Parathyroid adenoma (tissue), 2 donors: ENCODE data around the gene RNF212B.

Experiments
- H2AFZ ChIP-seq: fragments of 300-600 bp; sonication (generic); one replicate; pipeline ENCODE4 v1.7.0; 2017; ENCODE audit warnings: antibody characterized with exemption, mild to moderate bottlenecking
- H3K27ac ChIP-seq: fragments of 300-600 bp; sonication (generic); one replicate; pipeline ENCODE4 v1.7.0; 2017
- H3K27me3 ChIP-seq: fragments of 300-600 bp; sonication (generic); one replicate; pipeline ENCODE4 v1.7.0; 2017; ENCODE audit warnings: low read length; ENCODE audit not compliant: control insufficient read depth, insufficient read depth
- H3K36me3 ChIP-seq: fragments of 300-600 bp; sonication (generic); one replicate; pipeline ENCODE4 v1.7.0; 2017; ENCODE audit warnings: low read length; ENCODE audit not compliant: control insufficient read depth, insufficient read depth
- H3K4me1 ChIP-seq: fragments of 300-600 bp; sonication (generic); one replicate; pipeline ENCODE4 v1.7.0; 2017; ENCODE audit warnings: control low read depth
- H3K4me2 ChIP-seq: fragments of 300-600 bp; sonication (generic); one replicate; pipeline ENCODE4 v1.7.0; 2017; ENCODE audit warnings: low read length
- H3K4me3 ChIP-seq: fragments of 300-600 bp; sonication (generic); one replicate; pipeline ENCODE4 v1.7.0; 2017; ENCODE audit warnings: low read depth, low read length
- H3K79me2 ChIP-seq: fragments of 300-600 bp; sonication (generic); one replicate; pipeline ENCODE4 v1.7.0; 2017; ENCODE audit warnings: control low read depth
- H3K9ac ChIP-seq: fragments of 300-600 bp; sonication (generic); one replicate; pipeline ENCODE4 v1.7.0; 2017; ENCODE audit warnings: mild to moderate bottlenecking
- H3K9me3 ChIP-seq: fragments of 300-600 bp; sonication (generic); one replicate; pipeline ENCODE4 v1.7.0; 2017; ENCODE audit warnings: low read length; ENCODE audit not compliant: control insufficient read depth
- CTCF ChIP-seq: fragments of 300-600 bp; sonication (generic); IDR thresholded peaks from one replicate; pipeline ENCODE4 v1.7.0; 2017; ENCODE audit warnings: antibody characterized with exemption, mild to moderate bottlenecking
- donor health status: primary hyperparathyroidism.

The RNF212B gene

GRCh38 chr14:23296012-23296777, 58.5 kb downstream of the RNF212B start:
- no peaks in the 10 kb centered on the region for H3K36me3 ChIP-seq
- H3K27me3 ChIP-seq, result no peaks in the 10 kb centered on the region
- no peak overlapping the region for H3K4me3 ChIP-seq
- no peaks in the 10 kb centered on the region for H3K9me3 ChIP-seq
- H3K27ac ChIP-seq, result no peak overlapping the region
- H3K4me2 ChIP-seq, result no peak overlapping the region
- H2AFZ ChIP-seq, result no peak overlapping the region
- no peak overlapping the region for H3K9ac ChIP-seq
- H3K79me2 ChIP-seq, result no peaks in the 10 kb centered on the region
- H3K4me1 ChIP-seq, result peaks cover 9% of the 10 kb centered on the region
- TF ChIP-seq CTCF, result no peak

- Histone ChIP-seq H3K27ac (no peak overlapping the region), H3K4me1 (peaks cover 9% of the 10 kb centered on the region), H3K9ac (no peak overlapping the region)
Measured at GRCh38 chr14:23297096-23297495, 59.4 kb downstream of the RNF212B start.

GRCh38 chr14:23297611-23298277, 60.0 kb downstream of the RNF212B start:
- H3K4me3 ChIP-seq, result no peak overlapping the region
- H3K79me2 ChIP-seq, result no peaks in the 10 kb centered on the region
- H3K4me2 ChIP-seq, result no peak overlapping the region
- no peak overlapping the region for H2AFZ ChIP-seq
- H3K9ac ChIP-seq, result no peak overlapping the region
- no peaks in the 10 kb centered on the region for H3K36me3 ChIP-seq
- no peaks in the 10 kb centered on the region for H3K27me3 ChIP-seq
- TF ChIP-seq CTCF, result no peak
- H3K9me3 ChIP-seq, result no peaks in the 10 kb centered on the region
- peaks cover 10% of the 10 kb centered on the region for H3K4me1 ChIP-seq
- H3K27ac ChIP-seq, result no peak overlapping the region

More at GRCh38 chr14:23297096-23297495, 59.4 kb downstream of the RNF212B start:
- no peak overlapping the region for H2AFZ ChIP-seq
- no peaks in the 10 kb centered on the region for H3K27me3 ChIP-seq
- TF ChIP-seq CTCF, result no peak
- no peak overlapping the region for H3K4me3 ChIP-seq
- H3K9me3 ChIP-seq, result no peaks in the 10 kb centered on the region
- no peaks in the 10 kb centered on the region for H3K36me3 ChIP-seq
- no peaks in the 10 kb centered on the region for H3K79me2 ChIP-seq
- no peak overlapping the region for H3K4me2 ChIP-seq

GRCh38 chr14:23299211-23299957, 61.6 kb downstream of the RNF212B start:
- H3K9ac ChIP-seq, result no peak overlapping the region
- no peaks in the 10 kb centered on the region for H3K79me2 ChIP-seq
- no peaks in the 10 kb centered on the region for H3K36me3 ChIP-seq
- no peaks in the 10 kb centered on the region for H3K9me3 ChIP-seq
- no peak overlapping the region for H3K4me3 ChIP-seq
- no peaks in the 10 kb centered on the region for H3K27me3 ChIP-seq
- TF ChIP-seq CTCF, result peak; percentile 16
- no peak overlapping the region for H2AFZ ChIP-seq
- no peak overlapping the region for H3K4me2 ChIP-seq
- H3K27ac ChIP-seq, result peak overlapping the region; percentile 6
- H3K4me1 ChIP-seq, result peaks cover 11% of the 10 kb centered on the region
